ENCODE results near the gene PDLIM1. TPM values are rescaled to one million over a fixed set of nuclear protein-coding genes. Genes with fewer than 3 reads are reported as not detected.

The PDLIM1 gene
- total RNA-seq, 1 donor from 2014 or later: 54.7 TPM

DNA sequence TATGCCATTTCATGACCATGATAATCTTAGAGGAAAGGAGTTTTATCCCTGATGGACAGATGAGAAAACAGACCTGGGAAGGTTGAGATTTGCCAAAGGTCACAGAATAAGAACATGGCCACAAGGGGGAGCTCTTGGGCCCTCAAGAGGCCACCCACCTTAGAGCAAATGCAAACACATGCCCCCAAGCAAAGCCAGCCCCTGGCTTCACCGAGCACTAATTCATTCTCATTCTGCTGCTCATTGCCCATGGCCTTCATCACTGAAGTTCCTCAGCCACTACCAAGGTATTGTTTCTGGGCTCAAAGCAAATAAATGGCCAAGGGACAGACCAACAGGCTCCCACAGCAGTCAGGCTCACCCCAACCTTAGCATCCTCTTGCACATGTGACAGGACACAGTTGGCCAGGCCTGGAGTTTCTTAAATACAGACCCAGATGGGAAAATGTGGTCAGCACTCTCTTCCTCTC lies 44.2 kb downstream of the PDLIM1 start:
- H3K36me3 ChIP-seq (ENCODE audit: control insufficient read depth, insufficient read depth, low read length): peaks cover 2% of the 10 kb centered on the region
- no peak overlapping the region for H3K4me3 ChIP-seq (ENCODE audit: low read depth, low read length)
- DNase-seq (ENCODE audit: low read depth): no peak
- TF ChIP-seq CTCF (IDR thresholded peaks at IDR 0.05; ENCODE audit: insufficient read depth, low read length, poor library complexity, severe bottlenecking): peak; percentile 79
- no peaks in the 10 kb centered on the region for H3K27me3 ChIP-seq (ENCODE audit: control insufficient read depth, insufficient read depth, low read length)

DNA sequence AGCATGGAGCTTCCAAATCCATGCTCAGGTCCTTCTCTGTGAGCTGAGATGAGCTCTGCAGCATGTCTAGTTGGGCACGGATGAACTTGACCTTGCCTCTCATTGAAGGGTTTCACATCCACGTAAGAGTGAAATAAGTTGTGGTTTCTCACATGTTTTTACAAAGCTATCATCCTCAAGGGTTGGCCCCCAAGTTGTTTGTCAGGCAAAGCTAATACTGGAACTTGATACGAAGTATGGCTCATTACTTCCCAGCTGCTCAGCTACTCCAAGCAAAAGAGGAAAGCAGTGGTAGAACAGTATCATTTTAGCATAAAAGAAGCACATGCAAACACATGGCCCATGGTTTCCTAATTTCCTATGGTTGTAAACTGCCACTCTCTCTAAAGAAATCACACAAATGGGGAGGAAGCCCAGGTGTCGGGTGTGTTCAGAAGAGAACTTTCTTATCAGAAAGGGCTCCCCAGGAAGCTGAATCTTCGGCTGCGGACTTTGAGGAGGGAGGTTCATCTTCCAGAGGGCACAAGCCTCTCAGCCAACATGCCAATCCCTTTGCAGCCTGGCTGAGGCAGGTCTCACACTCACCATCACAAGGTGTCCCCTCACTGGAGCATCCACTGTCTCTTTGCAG lies 45.3 kb downstream of the PDLIM1 start:
- Histone ChIP-seq H3K4me3 (ENCODE audit: low read depth, low read length) (no peak overlapping the region), H3K36me3 (ENCODE audit: control insufficient read depth, insufficient read depth, low read length) (peaks cover 2% of the 10 kb centered on the region), H3K27me3 (ENCODE audit: control insufficient read depth, insufficient read depth, low read length) (no peaks in the 10 kb centered on the region)
- no peak for TF ChIP-seq CTCF (IDR thresholded peaks at IDR 0.05; ENCODE audit: insufficient read depth, low read length, poor library complexity, severe bottlenecking)
- DNase-seq (ENCODE audit: low read depth): no peak

GRCh38 chr10:95244152-95244551 lies 46.7 kb downstream of the PDLIM1 start:
- Histone ChIP-seq H3K27me3 (ENCODE audit: control insufficient read depth, insufficient read depth, low read length) (no peaks in the 10 kb centered on the region), H3K4me3 (ENCODE audit: low read depth, low read length) (no peak overlapping the region), H3K36me3 (ENCODE audit: control insufficient read depth, insufficient read depth, low read length) (peaks cover 2% of the 10 kb centered on the region)
- DNase-seq (ENCODE audit: low read depth): no peak
- no peak for TF ChIP-seq CTCF (IDR thresholded peaks at IDR 0.05; ENCODE audit: insufficient read depth, low read length, poor library complexity, severe bottlenecking)

GRCh38 chr10:95243318-95243617 lies 47.5 kb downstream of the PDLIM1 start:
- no peak for DNase-seq (ENCODE audit: low read depth)
- no peak for TF ChIP-seq CTCF (IDR thresholded peaks at IDR 0.05; ENCODE audit: insufficient read depth, low read length, poor library complexity, severe bottlenecking)
- Histone ChIP-seq H3K27me3 (ENCODE audit: control insufficient read depth, insufficient read depth, low read length) (no peaks in the 10 kb centered on the region), H3K4me3 (ENCODE audit: low read depth, low read length) (no peak overlapping the region), H3K36me3 (ENCODE audit: control insufficient read depth, insufficient read depth, low read length) (peaks cover 2% of the 10 kb centered on the region)

GRCh38 chr10:95242581-95243317 lies 48.1 kb downstream of the PDLIM1 start:
- peak; percentile 75 for TF ChIP-seq CTCF (IDR thresholded peaks at IDR 0.05; ENCODE audit: insufficient read depth, low read length, poor library complexity, severe bottlenecking)
- no peak overlapping the region for H3K4me3 ChIP-seq (ENCODE audit: low read depth, low read length)
- DNase-seq (ENCODE audit: low read depth): no peak
- no peaks in the 10 kb centered on the region for H3K27me3 ChIP-seq (ENCODE audit: control insufficient read depth, insufficient read depth, low read length)
- H3K36me3 ChIP-seq (ENCODE audit: control insufficient read depth, insufficient read depth, low read length): peaks cover 2% of the 10 kb centered on the region
